ENCODE data around the gene ARFRP1.
"Not testable (repeated sequence)": the region's sequence is repeated elsewhere in the genome, so short reads cannot be mapped to it uniquely, and the experiment has no call there.

Gene ARFRP1

DNA sequence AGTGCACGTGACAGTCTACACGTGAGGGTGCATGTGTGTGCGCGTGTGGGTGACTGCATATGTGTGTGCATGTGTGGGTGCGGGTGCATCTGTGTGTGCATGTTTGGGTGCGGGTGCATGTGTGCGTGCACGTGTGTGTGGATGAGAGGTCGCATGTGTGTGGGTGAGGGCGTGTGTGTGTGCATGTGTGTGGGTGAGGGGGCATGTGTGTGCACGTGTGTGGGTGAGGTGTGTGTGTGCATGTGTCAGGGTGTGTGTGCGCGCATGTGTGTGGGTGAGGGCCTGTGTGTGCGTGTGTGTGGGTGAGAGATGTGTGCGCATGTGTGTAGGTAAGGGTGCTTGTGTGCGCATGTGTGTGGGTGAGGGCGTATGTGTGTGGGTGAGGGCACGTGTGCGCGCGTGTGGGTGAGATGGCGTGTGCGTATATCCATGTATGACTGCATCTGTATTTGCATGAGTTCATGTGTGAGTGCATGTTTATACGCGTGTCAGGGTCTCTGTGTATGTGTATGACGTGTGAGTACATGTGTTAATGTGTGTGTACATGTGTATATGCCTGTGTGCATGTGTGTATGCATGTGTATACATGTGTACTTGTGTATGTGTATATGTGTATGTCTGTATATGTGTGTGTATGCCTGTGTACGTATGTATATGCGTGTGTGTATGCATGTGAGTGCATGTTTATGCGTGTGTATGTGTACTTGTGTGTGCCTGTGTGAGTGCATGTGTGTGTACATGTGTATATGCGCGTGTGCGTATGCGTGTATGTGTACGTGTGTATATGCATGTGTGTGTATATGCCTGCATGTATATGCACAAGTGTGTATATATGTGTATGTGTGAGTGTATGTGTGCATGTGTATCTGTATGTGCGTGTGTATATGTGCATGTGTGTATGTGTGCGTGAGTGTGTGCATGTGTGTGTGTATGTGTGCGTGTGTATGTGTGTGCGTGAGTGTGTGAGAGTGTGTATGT lies 24.6 kb upstream of the ARFRP1 start:
- DNase-seq, result no peak

DNA sequence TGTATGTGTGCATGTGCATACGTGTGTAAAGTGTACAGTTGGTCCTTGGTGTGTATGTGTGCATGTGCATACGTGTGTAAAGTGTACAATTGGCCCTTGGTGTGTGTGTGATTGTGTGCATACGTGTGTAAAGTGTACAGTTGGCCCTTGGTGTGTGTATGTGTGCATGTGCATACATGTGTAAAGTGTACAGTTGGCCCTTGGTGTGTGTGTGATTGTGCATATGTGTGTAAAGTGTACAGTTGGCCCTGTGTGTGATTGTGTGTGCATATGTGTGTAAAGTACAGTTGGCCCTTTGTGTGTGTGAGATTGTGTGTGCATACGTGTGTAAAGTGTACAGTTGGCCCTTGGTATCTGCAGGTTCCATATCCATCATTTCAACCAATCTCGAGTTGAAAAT lies 23.6 kb upstream of the ARFRP1 start:
- no peak for DNase-seq

DNA sequence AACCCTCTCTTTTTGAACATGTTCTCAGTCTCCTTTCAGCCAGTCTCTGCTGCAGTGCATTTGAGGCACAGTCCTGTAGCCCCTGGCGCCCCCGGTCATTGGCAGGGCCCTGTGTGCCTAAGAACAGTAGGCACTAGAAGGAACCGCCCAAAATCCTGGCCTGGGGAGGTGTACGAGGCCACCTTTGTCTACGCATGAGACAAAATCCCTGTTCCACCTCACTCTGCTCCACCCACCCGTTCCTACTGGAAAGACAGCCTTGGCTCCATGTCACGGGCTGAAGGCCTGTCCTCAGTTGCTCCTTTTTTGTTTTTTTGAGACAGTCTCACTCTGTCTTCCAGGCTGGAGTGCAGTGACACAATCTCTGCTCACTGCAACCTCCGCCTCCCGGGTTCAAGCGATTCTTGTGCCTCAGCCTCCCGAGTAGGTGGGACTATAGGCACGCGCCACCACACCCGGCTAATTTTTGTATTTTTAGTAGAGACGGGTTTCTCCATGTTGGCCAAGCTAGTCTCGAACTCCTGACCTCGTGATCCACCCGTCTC lies 22.5 kb upstream of the ARFRP1 start:
- DNase-seq, result not testable (repeated sequence)

DNA sequence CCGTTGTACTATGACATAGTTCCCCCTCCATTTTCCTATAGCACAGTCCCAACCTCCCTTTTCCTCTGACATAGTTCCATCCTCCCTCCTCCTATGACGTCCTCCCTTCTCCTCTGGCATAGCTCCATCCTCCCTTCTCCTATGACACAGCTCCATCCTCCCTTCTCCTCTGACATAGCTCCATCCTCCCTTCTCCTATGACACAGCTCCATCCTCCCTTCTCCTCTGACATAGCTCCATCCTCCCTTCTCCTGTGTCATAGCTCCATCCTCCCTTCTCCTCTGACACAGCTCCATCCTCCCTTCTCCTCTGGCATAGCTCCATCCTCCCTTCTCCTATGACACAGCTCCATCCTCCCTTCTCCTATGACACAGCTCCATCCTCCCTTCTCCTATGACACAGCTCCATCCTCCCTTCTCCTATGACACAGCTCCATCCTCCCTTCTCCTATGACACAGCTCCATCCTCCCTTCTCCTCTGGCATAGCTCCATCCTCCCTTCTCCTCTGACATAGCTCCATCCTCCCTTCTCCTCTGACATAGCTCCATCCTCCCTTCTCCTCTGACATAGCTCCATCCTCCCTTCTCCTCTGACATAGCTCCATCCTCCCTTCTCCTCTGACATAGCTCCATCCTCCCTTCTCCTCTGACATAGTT lies 15.3 kb upstream of the ARFRP1 start:
- not testable (repeated sequence) for DNase-seq

DNA sequence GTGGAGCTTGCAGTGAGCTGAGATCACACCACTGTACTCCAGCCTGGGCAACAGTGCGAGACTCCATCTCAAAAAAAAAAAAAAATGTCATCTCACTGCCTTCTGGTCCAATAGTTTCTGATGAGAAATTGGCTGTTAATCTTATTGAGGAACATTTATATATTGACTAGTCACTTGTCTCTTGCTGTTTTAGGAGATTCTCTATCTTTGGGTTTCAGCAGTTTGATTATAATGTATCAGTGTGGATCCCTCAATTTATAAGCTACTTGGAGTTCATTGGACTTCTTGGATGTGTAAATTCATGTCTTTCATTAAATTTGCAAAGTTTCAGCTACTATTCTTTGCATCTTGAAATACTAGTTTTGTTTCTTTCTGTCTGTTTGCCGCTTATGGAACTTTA lies 11.2 kb upstream of the ARFRP1 start:
- DNase-seq, result no peak

DNA sequence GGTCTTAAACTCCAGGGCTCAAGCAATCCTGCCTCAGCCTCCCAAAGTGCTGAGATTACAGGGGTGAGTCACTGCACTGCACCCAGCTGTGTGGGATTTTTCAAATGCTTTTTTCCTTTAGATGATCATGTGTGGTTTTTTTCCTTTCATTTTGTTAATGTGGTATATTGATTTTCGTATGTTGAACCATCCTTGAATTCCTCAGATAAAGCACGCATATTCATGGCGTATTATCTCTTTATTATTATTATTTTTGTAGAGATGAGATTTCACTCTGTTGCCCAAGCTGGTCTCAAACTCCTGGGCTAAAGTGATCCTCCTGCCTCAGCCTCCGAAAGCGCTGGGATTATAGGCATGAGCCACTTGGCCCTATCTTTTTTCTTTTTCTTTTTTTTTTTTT lies 7.1 kb upstream of the ARFRP1 start:
- DNase-seq, result no peak

DNA sequence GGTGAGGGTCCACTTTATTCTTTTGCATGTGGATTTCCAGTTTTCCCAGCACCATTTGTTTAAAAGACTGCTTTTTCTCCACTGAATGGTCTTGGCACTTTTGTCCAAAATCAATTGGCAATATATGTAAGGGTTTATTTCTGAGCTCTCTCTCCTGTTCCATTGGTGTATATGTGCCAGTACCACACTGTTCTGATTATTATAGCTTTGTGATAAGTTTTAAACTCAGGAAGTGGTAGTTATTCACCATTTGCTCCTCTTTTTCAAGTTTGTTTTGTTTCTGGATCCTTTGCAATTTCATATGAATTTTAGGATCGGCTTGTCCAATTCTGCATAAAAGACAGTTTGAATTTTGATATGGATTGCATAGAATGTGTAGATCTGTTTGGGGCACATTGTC lies 4.4 kb upstream of the ARFRP1 start:
- DNase-seq, result no peak

DNA sequence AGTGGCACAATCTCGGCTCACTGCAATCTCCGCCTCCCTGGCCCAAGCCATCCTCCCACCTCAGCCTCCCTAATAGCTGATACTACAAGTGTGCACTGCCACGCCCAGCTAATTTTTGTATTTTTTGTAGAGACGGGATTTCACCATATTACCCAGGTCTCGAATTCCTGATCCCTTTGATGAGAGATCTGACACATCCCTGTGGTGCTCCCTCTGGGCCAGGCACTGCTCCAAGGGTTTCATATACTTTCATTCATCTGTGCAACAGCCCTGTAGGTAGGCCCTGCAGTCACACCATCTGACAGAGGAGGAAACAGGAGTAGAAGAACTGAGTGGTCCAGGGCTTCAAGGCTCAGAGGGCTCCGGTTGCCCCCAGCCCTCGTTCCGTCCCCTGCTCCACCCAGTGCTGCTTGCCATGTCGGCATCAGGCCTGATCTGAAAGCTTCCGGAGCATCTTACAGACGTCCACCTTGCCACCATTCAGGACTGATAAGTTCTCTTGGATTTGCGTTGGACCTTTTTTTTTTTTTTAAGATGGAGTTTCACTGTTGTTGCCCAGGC lies 3.4 kb upstream of the ARFRP1 start:
- DNase-seq, result no peak

DNA sequence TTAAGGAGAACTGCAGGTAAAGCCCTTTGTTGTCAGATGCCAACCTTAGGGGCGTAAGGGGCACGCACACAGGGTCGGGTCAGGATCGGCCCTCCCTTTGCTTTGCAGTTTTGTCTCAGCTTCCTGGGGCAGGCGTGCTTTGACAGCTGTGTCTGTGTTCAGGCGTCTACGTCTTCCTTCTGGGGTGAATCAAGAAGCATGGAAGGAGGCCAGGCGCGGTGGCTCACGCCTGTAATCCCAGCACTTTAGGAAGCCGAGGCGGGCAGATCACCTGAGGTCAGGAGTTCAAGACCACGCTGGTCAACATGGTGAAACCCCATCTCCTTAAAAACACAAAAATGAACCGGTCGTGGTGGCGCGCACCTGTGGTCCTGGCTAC lies 1.4 kb upstream of the ARFRP1 start:
- DNase-seq, result no peak

DNA sequence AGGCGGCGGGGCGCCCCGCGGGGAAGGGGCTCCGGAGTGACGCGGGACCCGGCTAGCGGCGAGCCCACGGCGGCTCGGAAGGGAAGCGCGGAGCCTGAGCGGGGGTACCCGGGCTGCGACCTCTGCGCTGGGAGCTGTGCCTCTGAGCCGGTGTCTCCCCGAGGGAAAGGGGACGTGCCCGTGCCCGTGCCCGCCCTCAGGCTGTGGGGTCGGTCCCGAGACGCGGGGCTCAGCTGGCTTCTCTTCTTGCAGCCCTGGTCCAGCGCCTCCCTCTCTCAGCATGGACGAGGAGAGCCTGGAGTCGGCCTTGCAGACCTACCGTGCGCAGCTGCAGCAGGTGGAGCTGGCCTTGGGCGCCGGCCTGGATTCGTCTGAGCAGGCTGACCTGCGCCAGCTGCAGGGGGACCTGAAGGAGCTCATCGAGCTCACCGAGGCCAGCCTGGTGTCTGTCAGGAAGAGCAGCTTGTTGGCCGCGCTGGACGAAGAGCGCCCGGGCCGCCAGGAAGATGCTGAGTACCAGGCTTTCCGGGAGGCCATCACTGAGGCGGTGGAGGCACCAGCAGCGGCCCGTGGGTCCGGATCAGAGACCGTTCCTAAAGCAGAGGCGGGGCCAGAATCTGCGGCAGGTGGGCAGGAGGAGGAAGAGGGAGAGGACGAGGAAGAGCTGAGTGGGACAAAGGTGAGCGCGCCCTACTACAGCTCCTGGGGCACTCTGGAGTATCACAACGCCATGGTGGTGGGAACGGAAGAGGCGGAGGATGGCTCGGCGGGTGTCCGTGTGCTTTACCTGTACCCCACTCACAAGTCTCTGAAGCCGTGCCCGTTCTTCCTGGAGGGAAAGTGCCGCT lies 749 bp upstream of the ARFRP1 start:
- peak; percentile 46 for DNase-seq

DNA sequence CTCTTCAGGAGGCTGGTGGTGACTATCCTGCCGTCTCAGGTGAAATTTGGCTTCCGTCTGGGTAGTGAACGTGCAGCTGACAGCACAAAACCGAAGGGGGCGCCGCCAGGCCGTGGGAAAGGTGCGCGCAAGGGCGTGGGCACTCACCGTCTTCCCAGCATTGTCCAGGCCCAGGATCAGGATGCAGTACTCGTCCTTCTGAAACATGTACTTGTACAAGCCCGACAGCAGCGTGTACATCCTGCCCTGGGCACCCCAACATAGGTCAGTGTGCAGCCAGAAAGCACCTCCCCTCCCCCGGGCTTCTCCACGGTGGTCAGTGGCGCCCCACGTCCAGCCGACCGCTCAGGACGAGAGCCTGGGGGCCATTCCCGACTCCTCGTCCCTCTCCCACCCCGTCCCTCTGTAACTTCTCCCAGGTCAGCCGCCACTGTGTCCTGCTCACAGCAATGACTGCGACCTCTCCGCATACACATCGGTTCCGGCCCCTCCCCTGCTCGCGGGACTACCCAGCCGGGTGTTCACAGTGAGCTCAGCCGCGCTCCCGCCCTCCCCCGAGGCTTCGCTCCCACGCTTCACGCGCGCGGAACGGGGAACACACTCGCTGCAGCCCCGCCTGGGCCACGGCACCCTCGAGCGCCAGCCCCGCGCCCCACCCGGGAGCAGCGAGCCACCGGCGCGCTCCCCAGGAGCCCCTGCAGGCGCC lies 771 bp downstream of the ARFRP1 start:
- no peak for DNase-seq

DNA sequence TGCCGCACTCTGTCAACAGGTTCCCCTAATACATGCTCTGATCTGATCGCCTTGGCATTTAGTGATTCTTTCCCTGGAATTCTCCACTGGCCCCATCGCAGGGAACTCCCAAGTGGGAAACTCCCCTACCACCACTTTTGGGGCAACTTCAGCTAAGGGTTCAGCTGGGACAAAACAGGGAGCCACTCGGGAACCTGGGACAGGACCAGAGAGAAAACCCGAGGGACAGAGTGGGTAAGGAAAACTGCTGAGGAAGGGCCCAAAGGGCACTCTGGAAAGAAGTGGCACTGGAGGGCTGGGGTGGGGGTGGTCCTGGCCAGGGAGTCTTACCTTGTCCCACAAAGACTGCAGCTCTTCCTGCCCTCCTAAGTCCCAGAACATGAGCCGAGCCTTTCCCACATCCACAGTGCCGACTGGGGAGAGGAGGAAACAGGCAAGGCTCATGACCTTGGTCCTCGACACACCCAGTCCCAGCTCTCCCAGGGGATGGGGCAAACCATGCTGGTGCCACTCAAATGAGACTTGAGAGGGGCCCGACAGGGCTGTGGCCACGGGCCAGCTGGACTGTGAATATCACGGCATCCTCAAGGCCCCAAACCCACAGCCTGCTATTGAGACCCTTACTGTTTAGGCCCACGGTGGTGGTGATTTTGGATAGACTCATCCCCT lies 1.6 kb downstream of the ARFRP1 start:
- no peak for DNase-seq

DNA sequence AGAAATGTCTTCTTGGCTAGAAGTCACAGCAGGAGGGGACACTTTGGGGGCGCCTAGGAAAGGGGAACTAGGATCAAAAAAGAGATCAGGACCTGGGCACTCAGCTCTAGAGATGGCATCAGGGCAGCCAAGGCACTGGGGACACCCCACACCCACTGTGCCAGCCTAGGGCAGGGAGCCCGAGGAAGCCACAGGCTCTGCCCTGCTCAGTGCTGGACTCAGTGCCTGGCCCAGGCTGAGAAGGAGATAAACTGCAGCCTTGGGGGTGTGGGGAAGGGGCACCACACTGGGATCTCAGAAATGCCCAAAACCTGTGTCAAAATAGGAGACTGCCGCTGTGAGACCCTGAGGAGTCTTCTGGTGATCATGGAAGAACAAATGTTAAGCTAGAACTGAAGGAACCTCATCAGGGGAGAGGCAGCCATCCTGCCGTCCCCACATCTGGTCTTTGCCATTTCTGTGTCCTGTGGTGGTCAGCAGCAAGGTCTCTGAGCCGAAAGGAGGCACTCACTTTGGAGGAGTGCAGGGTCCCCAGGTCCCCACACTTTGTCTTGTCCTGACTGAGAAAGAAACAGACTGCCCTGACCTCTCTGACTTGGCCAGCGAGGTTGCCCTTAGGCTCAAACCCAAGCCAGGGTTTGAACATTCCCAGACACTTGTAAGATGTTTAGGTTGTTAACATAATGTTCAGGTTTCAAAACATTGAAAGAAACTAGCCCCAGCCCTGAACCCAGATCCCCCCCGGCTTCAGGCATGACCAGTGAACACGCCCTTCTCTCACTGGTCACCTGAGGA lies 2.3 kb downstream of the ARFRP1 start:
- no peak for DNase-seq

DNA sequence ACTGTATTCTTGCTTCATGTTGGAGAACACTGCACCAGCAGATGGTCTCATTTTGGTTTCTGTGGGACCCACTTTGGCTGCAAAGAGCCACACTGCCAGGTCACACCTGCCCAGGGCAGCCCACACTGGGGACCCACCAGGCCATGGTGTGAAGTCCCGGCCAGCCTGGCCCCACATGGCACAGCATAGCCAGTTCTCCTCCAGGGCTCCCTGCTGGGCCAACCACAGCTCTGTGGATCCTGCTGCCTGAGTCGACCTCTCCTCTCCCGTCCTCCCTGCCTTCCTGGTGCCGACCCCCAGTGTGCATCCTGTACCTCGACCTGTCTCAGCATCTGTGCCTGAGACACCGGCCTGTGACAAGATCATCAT lies 3.0 kb downstream of the ARFRP1 start:
- DNase-seq, result no peak

DNA sequence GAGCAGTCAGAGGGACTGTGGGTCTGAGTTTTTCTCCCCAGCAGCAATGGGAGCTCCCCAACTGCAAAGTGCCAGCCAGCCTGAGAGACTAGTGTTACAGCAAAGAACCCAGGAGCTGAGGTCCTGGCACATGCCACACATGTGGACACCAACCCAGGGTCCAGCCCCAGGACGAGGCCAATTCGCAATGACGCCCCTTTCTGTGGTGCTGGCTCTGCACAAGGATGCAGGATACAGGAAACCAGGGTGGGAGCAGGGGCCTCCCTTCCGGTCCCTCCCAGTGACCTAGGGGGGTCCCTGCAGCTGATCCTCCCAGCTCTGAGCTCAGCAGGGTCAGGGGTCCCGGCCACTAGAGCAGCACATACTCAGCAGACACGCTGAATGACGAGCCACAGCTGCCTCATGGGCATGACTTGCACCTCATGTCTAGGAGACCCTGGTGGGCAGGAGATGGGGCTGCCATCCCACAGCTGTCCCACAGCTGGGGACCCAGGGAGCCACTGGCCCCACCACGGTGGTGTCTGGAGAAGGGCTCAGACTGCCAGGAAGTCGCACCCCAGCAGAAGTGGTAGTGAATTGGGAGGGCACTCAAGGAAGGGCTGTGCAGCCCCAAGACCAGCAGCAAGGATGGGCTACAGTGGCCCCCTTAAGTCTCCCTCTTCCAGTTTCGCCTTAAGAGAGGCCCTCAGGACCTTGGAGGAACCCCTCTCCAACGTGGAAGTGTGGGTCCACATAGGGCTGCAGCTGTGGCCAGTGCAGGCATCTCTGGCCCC lies 3.6 kb downstream of the ARFRP1 start:
- DNase-seq, result no peak

DNA sequence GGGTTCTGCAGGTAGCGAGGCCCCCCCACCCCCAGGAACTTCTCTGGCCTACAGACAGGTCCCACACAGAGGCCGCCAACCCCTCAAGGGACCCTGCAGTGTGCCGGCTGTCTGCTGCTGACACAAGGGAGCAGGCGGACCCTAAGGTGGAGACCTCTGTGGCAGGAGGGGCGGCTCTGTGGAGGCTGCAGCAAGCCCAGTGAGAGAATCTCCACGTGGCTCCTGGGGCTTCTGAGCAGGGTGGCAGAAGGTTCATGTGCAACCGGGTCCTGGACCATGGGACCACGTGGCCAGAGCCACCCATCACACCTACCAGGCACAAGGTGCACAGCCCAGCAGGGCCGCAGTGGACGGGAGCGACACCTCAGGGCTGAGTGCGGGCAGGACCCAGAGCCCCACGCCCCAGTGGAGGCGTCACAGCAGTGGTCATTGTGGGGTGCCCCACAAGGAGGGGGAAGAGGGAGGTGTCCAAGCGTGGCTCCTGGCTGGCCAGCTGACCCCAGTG lies 4.3 kb downstream of the ARFRP1 start:
- no peak for DNase-seq

DNA sequence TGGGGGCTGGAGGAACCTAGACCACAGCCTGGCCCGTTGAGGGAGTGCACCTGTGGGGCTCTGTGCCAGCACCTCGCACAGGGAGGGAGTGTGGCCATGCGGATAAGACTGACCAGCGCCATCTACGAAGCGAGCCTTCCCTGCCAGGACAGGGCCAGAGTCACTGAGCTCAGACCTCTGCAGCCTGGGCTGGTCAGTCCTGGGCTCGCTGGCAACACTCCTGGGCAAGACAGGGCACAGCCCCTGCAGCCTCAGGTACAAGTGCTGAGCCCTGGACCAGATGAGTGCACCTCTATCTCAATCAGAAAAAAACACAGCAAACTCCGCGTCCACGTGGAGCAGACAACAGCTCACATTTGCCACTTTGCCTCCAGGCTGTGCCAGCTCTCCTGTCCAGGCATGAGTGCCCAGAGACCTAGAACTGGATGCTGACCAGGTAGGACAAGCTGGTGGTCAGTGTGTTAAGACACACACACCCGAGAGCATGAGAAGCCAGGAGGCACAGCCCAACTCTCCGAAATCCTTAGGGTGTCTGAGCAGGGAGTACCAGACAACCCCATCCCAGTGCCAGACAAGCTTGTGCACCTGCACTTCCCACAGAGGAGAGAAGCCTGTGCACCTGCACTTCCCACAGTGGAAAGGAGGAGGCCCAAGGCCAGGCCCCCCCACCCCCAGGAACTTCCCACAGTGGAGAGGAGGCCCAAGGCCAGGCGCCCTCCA lies 4.9 kb downstream of the ARFRP1 start:
- no peak for DNase-seq

DNA sequence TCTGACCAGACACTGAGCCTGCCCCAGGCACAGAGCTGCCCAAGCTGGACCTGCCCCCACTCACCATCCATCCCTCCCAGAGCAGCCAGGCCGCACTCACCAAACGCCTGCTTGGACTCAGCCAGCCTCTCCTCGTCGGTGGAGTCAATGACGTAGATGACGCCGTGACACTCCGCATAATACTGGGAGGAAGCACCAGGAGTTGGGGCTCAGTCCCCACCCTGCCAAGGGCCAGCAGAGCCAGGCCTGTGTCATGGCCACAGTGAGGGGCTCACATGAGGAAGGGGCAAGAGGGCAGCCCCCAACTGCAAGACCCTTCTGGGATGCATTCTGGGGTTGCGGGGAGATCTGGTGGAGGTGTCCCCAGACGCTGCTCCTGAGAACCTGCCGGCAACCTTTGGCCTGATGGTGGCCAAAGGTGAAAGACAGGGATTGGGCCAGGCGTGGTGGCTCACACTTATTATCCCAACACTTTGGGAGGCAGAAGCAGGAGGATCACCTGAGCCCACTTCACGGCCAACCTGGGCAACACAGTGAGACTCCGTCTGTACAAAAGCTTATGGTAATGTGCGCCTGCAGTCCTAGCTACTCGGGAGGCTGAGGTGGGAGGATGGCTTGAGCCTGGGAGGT lies 5.6 kb downstream of the ARFRP1 start:
- DNase-seq, result no peak

Measured in retina (tissue), 1 donor.